ENCODE results near the gene SND1.

SND1 gene

GRCh38 chr7:127690337-127690736, 38.3 kb downstream of the SND1 start:
- no peak for DNase-seq

GRCh38 chr7:127690806-127691205, 38.8 kb downstream of the SND1 start:
- DNase-seq: no peak

GRCh38 chr7:127692200-127692599, 40.2 kb downstream of the SND1 start:
- no peak for DNase-seq

GRCh38 chr7:127699853-127700252, 47.9 kb downstream of the SND1 start:
- no peak for DNase-seq

- no peak for DNase-seq
These were observed 50.2 kb downstream of the SND1 start for GRCh38 chr7:127702052-127702652.

- DNase-seq: no peak
These were observed 50.9 kb downstream of the SND1 start for GRCh38 chr7:127702938-127703337.

GRCh38 chr7:127704211-127704610, 52.2 kb downstream of the SND1 start:
- DNase-seq: no peak

- DNase-seq: no peak
These were observed 53.5 kb downstream of the SND1 start for GRCh38 chr7:127705461-127705959.

- DNase-seq: no peak
These were observed 54.8 kb downstream of the SND1 start for GRCh38 chr7:127706766-127707165.

GRCh38 chr7:127708201-127708600, 56.2 kb downstream of the SND1 start:
- no peak for DNase-seq

GRCh38 chr7:127708788-127709187, 56.8 kb downstream of the SND1 start:
- DNase-seq: peak; percentile 23

- no peak for DNase-seq
These were observed 58.6 kb downstream of the SND1 start for GRCh38 chr7:127710635-127711034.

- DNase-seq: no peak
These were observed 59.9 kb downstream of the SND1 start for GRCh38 chr7:127711872-127712271.

- DNase-seq: no peak
These were observed 61.0 kb downstream of the SND1 start for GRCh38 chr7:127713006-127713405.

GRCh38 chr7:127713758-127714157, 61.8 kb downstream of the SND1 start:
- no peak for DNase-seq

GRCh38 chr7:127715272-127715671, 63.3 kb downstream of the SND1 start:
- DNase-seq: no peak

GRCh38 chr7:127715901-127716300, 63.9 kb downstream of the SND1 start:
- DNase-seq: no peak

GRCh38 chr7:127717502-127718339, 65.7 kb downstream of the SND1 start:
- no peak for DNase-seq

GRCh38 chr7:127718340-127718679, 66.3 kb downstream of the SND1 start:
- no peak for DNase-seq

GRCh38 chr7:127726476-127726875, 74.5 kb downstream of the SND1 start:
- DNase-seq: no peak

GRCh38 chr7:127730658-127731276, 78.8 kb downstream of the SND1 start:
- DNase-seq: no peak

- no peak for DNase-seq
These were observed 79.6 kb downstream of the SND1 start for GRCh38 chr7:127731431-127732080.

- DNase-seq: no peak
These were observed 80.3 kb downstream of the SND1 start for GRCh38 chr7:127732306-127732705.

GRCh38 chr7:127733986-127734385, 82.0 kb downstream of the SND1 start:
- DNase-seq: no peak

All from NCI-H1105 (cell line).